ENCODE results near the gene CYGB.
"Not testable (repeated sequence)": the region's sequence is repeated elsewhere in the genome, so short reads cannot be mapped to it uniquely, and the experiment has no call there.

CYGB gene

GRCh38 chr17:76538281-76538931 lies 897 bp upstream of the CYGB start:
- no peak for DNase-seq (ENCODE audit: low spot score)

GRCh38 chr17:76537288-76537577 lies 276 bp downstream of the CYGB start:
- DNase-seq (ENCODE audit: low spot score), result no peak

GRCh38 chr17:76536511-76537287 lies 810 bp downstream of the CYGB start:
- DNase-seq (ENCODE audit: low spot score), result no peak

DNA sequence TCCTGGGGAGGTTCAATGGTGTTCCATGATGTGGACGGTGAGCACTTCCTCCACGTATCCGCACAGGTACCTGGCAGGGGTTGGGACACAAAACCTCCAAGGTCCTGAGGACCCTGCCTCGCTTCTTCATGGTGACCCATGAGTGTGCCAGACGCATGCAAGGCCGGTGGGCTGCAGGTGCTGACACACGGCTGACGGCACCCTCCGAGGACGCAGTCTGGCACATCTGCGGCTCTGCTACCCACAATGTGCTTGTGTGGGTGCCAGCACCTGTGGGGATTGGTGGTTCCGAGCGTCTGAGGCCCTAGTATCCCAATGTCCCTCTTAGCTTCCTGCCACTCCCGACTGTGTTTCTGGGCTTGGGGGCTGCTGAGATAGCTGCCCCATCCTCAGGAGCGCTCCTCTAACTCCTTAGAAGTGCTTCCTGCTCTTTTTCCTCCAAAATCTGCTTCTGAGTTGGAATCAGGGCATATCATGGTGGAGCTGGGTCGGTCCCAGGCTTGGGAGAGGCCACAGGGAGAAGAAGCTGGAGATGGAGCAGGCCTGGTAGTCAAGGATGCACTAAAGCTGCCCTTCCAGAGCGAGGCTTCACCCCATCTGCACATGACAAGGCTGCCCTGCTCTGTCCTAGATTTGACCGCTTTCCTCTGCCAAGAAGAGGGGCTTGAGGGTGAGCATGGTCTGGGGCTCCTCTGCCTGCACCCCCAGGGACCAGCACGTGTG lies 1.6 kb downstream of the CYGB start:
- no peak for DNase-seq (ENCODE audit: low spot score)

- DNase-seq (ENCODE audit: low spot score), result no peak
Measured at GRCh38 chr17:76534831-76535732, 2.4 kb downstream of the CYGB start.

DNA sequence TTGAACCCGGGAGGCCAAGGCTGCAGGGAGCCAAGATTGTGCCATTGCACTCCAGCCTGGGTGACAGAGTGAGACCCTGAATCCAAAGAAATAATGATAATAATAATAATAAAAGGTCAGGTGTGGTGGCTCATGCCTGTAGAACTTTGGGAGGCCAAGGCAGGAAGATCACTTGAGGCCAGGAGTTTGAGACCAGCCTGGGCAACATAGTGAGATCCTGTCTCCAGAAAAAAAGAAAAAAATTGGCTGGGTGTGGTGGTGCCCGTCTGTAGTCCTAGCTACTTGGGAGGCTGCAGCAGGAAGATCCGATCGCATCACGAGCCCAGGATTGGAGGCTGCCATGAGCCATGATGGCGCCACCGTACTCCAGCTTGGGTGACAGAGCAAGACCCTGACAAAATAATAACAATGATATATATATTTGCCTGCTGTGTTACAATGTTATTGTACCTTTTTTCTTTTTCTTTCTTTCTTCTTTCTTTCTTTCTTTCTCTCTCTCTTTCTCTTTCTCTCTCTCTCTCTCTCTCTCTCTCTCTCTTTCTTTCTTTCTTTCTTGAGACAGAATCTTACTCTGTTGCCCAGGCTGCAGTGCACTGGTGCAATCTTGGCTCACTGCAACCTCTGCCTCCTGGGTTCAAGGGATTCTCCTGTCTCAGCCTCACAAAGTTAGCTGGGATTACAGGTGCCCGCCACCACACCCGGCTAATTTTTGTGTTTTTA lies 3.7 kb downstream of the CYGB start:
- not testable (repeated sequence) for DNase-seq (ENCODE audit: low spot score)

- DNase-seq (ENCODE audit: low spot score), result no peak
Measured at GRCh38 chr17:76532072-76532651, 5.3 kb downstream of the CYGB start.

DNA sequence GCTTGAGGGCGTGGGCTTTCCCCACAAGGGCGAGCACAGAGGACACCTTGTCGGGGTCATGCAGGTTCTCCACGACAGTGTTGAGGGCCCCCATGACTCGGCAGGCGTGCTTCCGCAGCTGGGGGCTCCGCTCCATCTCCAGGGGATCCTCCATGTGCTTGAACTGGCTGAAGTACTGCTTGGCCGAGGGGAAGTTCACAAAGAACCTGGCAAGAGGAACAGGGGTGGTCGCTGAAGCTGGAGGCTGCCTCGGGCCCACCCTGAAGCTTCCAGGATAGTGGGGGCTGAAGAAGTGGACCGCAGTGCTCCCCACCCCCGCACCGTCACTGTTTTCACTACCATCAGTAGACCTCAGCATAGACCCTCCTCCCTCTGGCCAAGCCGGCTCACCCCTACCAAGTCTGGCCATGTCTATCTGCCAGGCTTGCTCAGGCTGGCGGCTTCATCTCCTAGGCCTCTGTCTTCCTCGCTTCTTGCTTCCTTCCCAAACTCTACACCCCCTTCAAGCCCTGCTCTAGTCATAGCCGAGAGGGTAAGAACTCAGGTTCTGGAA lies 5.9 kb downstream of the CYGB start:
- DNase-seq (ENCODE audit: low spot score), result no peak

DNA sequence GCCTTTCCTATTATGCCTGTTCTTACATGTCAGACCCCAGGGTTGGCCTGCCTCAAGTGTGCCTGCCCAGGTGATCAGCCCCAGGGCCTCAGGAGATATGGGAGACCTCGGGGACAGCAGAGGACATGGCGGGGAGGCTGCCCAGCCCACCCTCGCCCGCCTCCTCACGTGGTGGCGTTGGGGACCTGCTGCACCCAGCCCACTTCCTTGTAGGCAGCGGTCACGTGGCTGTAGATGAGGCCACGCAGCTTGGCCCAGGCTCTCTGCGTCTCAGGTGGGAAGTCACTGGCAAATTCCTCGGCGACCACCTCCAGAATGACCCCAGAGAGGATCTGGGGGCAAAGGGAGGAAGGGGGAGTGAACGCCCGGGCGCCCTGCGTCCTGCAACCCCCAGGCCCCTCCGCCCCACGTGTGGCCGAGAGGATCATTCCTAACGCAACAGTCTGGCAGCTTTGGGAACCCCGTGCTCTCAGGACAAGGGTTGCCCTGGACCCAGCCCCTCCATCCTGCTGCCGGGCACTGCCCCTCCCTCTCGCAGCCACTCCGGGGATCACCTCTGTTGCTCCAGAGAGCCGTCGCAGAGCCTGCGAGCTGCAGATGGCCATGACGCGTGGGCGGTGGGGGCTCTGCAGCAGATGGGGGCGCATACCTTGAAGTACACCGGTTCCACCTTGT lies 6.6 kb downstream of the CYGB start:
- no peak for DNase-seq (ENCODE audit: low spot score)

GRCh38 chr17:76530095-76530723 lies 7.3 kb downstream of the CYGB start:
- no peak for DNase-seq (ENCODE audit: low spot score)

- DNase-seq (ENCODE audit: low spot score), result no peak
Measured at GRCh38 chr17:76529224-76530094, 8.1 kb downstream of the CYGB start.

DNA sequence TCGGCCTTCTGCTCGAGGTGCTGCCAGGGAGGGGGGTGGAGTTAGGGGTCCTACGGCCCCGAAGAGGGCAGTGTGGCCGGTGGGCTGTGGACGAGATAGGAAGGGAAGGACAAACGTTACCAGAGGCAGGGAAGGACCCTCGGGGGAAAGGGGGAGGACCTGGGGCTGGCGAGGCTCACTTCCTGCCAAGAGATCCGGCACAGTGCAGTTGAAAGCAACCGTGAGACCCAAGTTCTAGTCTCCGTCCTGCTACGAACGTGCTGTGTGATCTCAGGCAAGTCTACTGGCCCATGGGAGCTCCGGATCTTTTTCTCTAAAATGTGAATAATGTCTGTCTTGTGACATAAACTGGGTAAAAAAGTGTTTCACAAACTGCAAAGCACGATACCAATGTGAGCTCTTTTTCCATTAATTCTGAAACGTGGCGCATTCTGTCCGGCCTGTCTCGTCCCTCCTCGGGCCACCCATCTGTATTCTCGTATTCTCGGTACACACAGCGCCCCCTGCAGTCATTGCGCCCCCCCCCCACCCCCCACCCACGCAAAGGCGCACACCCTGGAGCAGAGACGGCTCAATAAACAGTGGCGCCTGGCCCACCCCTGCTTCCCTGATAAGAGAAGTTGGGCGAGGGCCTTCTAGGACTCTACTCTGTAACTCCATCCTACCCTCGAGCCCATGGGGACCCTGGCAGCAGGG lies 8.8 kb downstream of the CYGB start:
- DNase-seq (ENCODE audit: low spot score), result no peak

DNA sequence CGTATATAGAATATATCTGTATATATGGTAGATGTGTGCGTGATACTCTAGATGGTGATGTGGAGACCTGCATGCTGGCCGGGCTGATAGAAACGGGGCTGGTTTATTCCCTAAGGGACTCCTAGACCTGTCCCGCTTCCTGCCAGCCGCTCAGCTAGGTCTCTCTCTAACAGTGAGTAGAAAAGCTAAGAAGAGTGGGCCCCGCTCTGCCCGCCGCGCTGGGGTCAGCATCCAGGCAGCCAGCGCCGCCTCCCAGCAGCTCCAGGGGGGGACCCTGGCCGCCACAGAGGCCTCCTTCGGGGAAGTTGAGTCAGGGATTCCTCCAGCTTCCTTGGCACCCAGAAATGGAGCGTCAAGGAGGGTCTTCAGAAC lies 9.4 kb downstream of the CYGB start:
- DNase-seq (ENCODE audit: low spot score), result peak; percentile 49

GRCh38 chr17:76527430-76528111 lies 9.9 kb downstream of the CYGB start:
- peak; percentile 83 for DNase-seq (ENCODE audit: low spot score)

GRCh38 chr17:76527016-76527415 lies 10.5 kb downstream of the CYGB start:
- DNase-seq (ENCODE audit: low spot score), result not testable (repeated sequence)

- not testable (repeated sequence) for DNase-seq (ENCODE audit: low spot score)
Measured at GRCh38 chr17:76525513-76525833, 12.0 kb downstream of the CYGB start.

DNA sequence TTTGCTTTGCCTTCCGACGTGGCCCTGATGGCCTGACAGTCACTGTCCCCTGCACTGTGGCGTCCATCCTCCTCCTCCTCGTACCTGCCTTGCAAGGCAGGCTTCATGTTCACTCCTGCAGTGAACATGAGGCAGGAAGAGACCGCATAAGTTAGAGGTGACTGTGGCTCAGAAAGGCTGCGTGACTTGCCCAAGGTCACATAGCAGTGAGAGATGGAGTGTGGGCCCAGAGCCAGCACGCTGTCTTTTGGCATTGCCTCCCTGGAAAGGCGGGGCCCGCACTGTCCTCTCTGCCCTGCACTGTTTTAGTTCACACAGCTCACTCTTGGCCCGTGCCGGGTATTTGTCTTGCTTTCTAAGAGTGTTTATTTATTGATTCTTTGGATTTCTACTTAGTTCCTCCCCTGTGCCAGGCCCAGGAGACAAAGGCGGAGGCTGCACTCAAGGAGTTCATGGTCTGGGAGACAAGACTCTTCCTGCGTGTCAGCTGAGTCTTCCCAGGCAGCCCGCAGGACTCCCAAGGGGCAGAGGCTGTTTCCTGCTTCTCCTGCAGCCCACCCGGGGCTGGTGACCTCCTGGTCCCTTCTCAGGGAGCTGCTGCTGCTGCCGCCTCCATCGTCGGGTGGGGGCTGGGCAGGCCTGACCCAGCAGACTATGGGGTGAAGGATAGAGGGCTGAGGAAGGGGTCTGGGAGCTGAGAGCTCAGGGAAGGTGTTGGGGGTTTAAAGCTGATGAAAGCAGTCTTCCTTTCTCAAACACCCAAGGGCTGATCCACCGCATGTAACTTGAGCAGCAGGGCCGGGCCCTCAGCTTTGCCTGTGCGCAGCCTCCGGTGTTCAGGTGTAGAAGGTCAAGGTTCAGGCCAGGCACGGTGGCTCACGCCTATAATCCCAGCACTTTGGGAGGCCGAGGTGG lies 12.7 kb downstream of the CYGB start:
- DNase-seq (ENCODE audit: low spot score), result no peak

Measured in SW480 (cell line).